HepG2 (cell line): Measurements from ENCODE around the gene CCL17. TPM values are rescaled to one million over a fixed set of nuclear protein-coding genes. Genes with fewer than 3 reads are reported as not detected.

Experiments used
- DNMT1 ChIP-seq: sonication (generic); formaldehyde crosslinking; IDR thresholded peaks from 2 replicates; pipeline ENCODE4 v1.5.1; 2020; ENCODE audit warnings: mild to moderate bottlenecking, missing genetic modification reagents
- ELF3 ChIP-seq: IDR thresholded peaks from 2 replicates; pipeline ENCODE4 v1.6.1; 2016; ENCODE audit warnings: missing genetic modification reagents, missing compliant biosample characterization
- ISX ChIP-seq: sonication (generic); formaldehyde crosslinking; conservative IDR thresholded peaks from 2 replicates; pipeline ENCODE4 v1.5.0; 2020; ENCODE audit warnings: missing genetic modification reagents
- JUND ChIP-seq: sonication (generic); formaldehyde crosslinking; IDR thresholded peaks from 2 replicates; pipeline ENCODE4 v1.8.0; 2022; ENCODE audit warnings: mild to moderate bottlenecking, missing genetic modification reagents
- KAT8 ChIP-seq: IDR thresholded peaks from 2 replicates; pipeline ENCODE4 v1.6.1; 2016; ENCODE audit warnings: missing genetic modification reagents, missing compliant biosample characterization
- LCORL ChIP-seq, 2 experiments: fragments of 450-650 bp in 1 of 2; sonication (generic) in 1 of 2; formaldehyde crosslinking in 1 of 2; IDR thresholded peaks; 2 replicates each; pipeline versions ENCODE4 v1.5.0 to v1.6.1; 2017 to 2020; ENCODE audit warnings: antibody characterized with exemption in 1 of 2, missing genetic modification reagents in 1 of 2
- MTF1 ChIP-seq: sonication (generic); formaldehyde crosslinking; IDR thresholded peaks from 2 replicates; pipeline ENCODE4 v1.5.0; 2020; ENCODE audit warnings: missing genetic modification reagents
- RFXANK ChIP-seq: IDR thresholded peaks from 2 replicates; pipeline ENCODE4 v1.6.1; 2016
- SMYD3 ChIP-seq: sonication (generic); formaldehyde crosslinking; IDR thresholded peaks from 2 replicates; pipeline ENCODE4 v1.8.1; 2023; ENCODE audit warnings: mild to moderate bottlenecking, missing genetic modification reagents
- ZBTB7A ChIP-seq: sonication (generic); formaldehyde crosslinking; IDR thresholded peaks from 2 replicates; pipeline ENCODE4 v1.8.0; 2022; ENCODE audit warnings: mild to moderate bottlenecking, missing genetic modification reagents
- ZC3H13 ChIP-seq: sonication (generic); formaldehyde crosslinking; IDR thresholded peaks from 2 replicates; pipeline ENCODE4 v1.8.1; 2023; ENCODE audit warnings: mild to moderate bottlenecking, missing genetic modification reagents, moderate library complexity
- ZNF296 ChIP-seq: sonication (generic); formaldehyde crosslinking; conservative IDR thresholded peaks from 2 replicates; pipeline ENCODE4 v1.5.0; 2020; ENCODE audit warnings: mild to moderate bottlenecking, missing genetic modification reagents
- ZNF326 ChIP-seq: sonication (generic); formaldehyde crosslinking; IDR thresholded peaks from 2 replicates; pipeline ENCODE4 v1.4.0; 2020; ENCODE audit warnings: missing genetic modification reagents, borderline replicate concordance
- ZNF567 ChIP-seq: sonication (generic); formaldehyde crosslinking; IDR thresholded peaks from 2 replicates; pipeline ENCODE4 v1.8.1; 2023; ENCODE audit warnings: mild to moderate bottlenecking, missing genetic modification reagents, borderline replicate concordance
- ZNF660 ChIP-seq: sonication (generic); formaldehyde crosslinking; IDR thresholded peaks from 2 replicates; pipeline ENCODE4 v1.5.1; 2020; ENCODE audit warnings: mild to moderate bottlenecking, low read depth, missing genetic modification reagents, borderline replicate concordance
- polyA plus RNA-seq, 8 experiments: library from polyadenylated mRNA; depleted of rRNA in 3 of 8; stranded (reverse) in 7 of 8; unstranded in 1 of 8; fragments of >200 nt; fragmentation: Illumina TruSeq in 4 of 8; extraction: Trizol in 4 of 8; gene quantifications; 2 replicates each; pipeline versions ENCODE4 v1.2.1 to v1.2.3, GENCODE V29; 2011 to 2016; ENCODE audit warnings: low read depth in 4 of 8, missing spikeins in 1 of 8, mixed read lengths in 1 of 8; ENCODE audit not compliant: insufficient read depth in 1 of 8
- total RNA-seq, 5 experiments: library from RNA; depleted of rRNA; stranded (reverse); fragments of >200 nt; fragmentation: Illumina TruSeq; extraction: Trizol; gene quantifications; 2 replicates each; pipeline ENCODE4 v1.2.3, GENCODE V29; 2016; ENCODE audit warnings: low read depth in 1 of 5
- TF ChIP-seq, protein P1 (sequence below): sonication (generic); formaldehyde crosslinking; IDR thresholded peaks from 2 replicates; pipeline ENCODE4 v1.8.0; 2022; ENCODE audit warnings: missing genetic modification reagents, mild to moderate bottlenecking, inconsistent platforms, borderline replicate concordance
- TF ChIP-seq, protein P2 (sequence below): sonication (generic); formaldehyde crosslinking; IDR thresholded peaks from 2 replicates; pipeline ENCODE4 v1.5.1; 2020; ENCODE audit warnings: missing genetic modification reagents, mild to moderate bottlenecking, borderline replicate concordance
- TF ChIP-seq, protein P3 (sequence below): IDR thresholded peaks from 2 replicates; pipeline ENCODE4 v1.6.1; 2016; ENCODE audit warnings: mild to moderate bottlenecking
- TF ChIP-seq, protein P4 (sequence below): IDR thresholded peaks from 2 replicates; pipeline ENCODE4 v1.6.1; 2016; ENCODE audit warnings: missing biosample characterization, missing genetic modification reagents, low read depth
- TF ChIP-seq, protein P5 (sequence below): sonication (generic); formaldehyde crosslinking; IDR thresholded peaks from 2 replicates; pipeline ENCODE4 v1.4.0; 2020; ENCODE audit warnings: mild to moderate bottlenecking, missing genetic modification reagents
- TF ChIP-seq, protein P6 (sequence below): sonication (generic); formaldehyde crosslinking; IDR thresholded peaks from 2 replicates; pipeline ENCODE4 v1.5.1; 2020; ENCODE audit warnings: mild to moderate bottlenecking, missing genetic modification reagents, moderate library complexity

CCL17 gene
- total and polyA plus RNA-seq, 2 of the 13 experiments (the other 11 are each of a cell fraction or from before 2014, with no cell fraction given): not detected

DNA sequence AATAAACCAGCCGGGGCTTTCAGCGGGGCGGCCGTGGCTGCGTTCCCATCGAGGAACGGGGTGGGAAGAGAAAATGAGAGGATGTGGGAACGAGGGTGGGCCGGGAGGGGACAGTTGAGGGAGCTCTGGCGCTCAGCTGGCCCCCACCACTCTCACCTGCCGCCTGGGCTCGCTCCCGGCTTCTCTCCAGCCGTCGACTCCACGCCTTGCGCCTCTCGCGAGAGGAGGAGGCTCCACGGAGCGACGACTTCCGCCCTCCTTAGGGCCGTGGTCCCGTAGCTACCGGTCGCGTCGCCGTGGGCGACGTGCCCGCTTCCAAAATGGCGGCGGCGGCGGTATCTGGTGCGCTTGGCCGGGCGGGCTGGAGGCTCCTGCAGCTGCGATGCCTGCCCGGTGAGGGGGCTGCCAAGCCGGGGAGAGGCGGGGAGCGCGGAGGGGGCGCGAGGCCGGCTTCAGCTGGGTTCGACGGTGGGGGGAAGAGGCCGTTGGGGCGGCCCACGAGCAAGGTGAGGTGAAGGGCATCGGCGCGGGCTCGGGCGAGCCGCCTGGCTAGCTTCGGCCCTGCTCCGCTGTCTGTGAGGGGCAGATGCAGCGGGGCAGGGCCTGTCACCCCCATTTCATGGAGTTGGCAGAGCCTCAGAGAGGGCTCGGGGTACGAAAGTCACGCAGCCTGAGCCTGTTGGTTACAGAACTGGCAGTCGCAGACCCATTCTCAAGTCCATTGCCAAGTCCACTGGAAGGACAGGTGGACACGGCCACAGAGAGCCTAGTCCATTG lies 42.8 kb downstream of the CCL17 start, which contains the start of the genes CIAPIN1 and COQ9 (continued):
- TF ChIP-seq, protein P1, sequence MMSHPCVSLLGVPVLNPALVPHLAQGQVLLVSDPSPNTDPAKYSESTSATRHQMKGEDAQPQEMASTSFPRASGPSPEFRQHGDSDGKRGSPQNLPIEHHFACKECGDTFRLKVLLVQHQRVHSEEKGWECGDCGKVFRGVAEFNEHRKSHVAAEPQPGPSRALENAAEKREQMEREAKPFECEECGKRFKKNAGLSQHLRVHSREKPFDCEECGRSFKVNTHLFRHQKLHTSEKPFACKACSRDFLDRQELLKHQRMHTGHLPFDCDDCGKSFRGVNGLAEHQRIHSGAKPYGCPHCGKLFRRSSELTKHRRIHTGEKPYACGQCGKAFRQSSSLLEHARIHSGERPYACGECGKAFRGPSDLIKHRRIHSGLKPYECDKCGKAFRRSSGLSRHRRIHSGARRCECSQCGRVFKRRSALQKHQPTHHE (CRISPR knock-in tag): peak; percentile 63; the same call in 1 of the 2 replicates
- TF ChIP-seq, protein P2, sequence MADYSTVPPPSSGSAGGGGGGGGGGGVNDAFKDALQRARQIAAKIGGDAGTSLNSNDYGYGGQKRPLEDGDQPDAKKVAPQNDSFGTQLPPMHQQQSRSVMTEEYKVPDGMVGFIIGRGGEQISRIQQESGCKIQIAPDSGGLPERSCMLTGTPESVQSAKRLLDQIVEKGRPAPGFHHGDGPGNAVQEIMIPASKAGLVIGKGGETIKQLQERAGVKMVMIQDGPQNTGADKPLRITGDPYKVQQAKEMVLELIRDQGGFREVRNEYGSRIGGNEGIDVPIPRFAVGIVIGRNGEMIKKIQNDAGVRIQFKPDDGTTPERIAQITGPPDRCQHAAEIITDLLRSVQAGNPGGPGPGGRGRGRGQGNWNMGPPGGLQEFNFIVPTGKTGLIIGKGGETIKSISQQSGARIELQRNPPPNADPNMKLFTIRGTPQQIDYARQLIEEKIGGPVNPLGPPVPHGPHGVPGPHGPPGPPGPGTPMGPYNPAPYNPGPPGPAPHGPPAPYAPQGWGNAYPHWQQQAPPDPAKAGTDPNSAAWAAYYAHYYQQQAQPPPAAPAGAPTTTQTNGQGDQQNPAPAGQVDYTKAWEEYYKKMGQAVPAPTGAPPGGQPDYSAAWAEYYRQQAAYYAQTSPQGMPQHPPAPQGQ (CRISPR knock-in tag): no peak
- no peak for TF ChIP-seq LCORL (IDR thresholded peaks at IDR 0.05)
- TF ChIP-seq LCORL (CRISPR knock-in tag; IDR thresholded peaks at IDR 0.05): no peak; the same call in 1 of the 2 replicates
- TF ChIP-seq, protein P3, sequence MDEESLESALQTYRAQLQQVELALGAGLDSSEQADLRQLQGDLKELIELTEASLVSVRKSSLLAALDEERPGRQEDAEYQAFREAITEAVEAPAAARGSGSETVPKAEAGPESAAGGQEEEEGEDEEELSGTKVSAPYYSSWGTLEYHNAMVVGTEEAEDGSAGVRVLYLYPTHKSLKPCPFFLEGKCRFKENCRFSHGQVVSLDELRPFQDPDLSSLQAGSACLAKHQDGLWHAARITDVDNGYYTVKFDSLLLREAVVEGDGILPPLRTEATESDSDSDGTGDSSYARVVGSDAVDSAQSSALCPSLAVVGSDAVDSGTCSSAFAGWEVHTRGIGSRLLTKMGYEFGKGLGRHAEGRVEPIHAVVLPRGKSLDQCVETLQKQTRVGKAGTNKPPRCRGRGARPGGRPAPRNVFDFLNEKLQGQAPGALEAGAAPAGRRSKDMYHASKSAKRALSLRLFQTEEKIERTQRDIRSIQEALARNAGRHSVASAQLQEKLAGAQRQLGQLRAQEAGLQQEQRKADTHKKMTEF: peak; percentile 98
- TF ChIP-seq, protein P4, sequence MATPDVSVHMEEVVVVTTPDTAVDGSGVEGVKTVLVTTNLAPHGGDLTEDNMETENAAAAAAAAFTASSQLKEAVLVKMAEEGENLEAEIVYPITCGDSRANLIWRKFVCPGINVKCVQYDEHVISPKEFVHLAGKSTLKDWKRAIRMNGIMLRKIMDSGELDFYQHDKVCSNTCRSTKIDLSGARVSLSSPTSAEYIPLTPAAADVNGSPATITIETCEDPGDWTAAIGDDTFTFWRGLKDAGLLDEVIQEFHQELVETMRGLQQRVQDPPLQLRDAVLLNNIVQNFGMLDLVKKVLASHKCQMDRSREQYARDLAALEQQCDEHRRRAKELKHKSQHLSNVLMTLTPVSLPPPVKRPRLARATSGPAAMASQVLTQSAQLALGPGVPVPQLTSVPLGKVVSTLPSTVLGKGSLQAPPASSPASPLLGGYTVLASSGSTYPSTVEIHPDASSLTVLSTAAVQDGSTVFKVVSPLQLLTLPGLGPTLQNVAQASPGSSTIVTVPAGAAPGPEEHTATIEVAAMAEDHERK (CRISPR knock-in tag): peak; percentile 98
- peak; percentile 94 for TF ChIP-seq ZNF296 (CRISPR knock-in tag)
- TF ChIP-seq ISX: no peak
- peak; percentile 97 for TF ChIP-seq KAT8 (CRISPR knock-in tag)
- no peak; the same call in 1 of the 2 replicates for TF ChIP-seq SMYD3 (CRISPR knock-in tag)
- peak; percentile 94 for TF ChIP-seq ZC3H13 (CRISPR knock-in tag)
- TF ChIP-seq DNMT1 (CRISPR knock-in tag): peak; percentile 86
- no peak for TF ChIP-seq ZNF660
- TF ChIP-seq RFXANK (CRISPR knock-in tag): peak; percentile 25; the same call in 1 of the 2 replicates
- TF ChIP-seq, protein P5, sequence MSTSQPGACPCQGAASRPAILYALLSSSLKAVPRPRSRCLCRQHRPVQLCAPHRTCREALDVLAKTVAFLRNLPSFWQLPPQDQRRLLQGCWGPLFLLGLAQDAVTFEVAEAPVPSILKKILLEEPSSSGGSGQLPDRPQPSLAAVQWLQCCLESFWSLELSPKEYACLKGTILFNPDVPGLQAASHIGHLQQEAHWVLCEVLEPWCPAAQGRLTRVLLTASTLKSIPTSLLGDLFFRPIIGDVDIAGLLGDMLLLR (CRISPR knock-in tag): peak; percentile 86; the same call in 1 of the 2 replicates
- TF ChIP-seq ELF3 (CRISPR knock-in tag): peak; percentile 83
- TF ChIP-seq ZNF326: no peak
- TF ChIP-seq, protein P6, sequence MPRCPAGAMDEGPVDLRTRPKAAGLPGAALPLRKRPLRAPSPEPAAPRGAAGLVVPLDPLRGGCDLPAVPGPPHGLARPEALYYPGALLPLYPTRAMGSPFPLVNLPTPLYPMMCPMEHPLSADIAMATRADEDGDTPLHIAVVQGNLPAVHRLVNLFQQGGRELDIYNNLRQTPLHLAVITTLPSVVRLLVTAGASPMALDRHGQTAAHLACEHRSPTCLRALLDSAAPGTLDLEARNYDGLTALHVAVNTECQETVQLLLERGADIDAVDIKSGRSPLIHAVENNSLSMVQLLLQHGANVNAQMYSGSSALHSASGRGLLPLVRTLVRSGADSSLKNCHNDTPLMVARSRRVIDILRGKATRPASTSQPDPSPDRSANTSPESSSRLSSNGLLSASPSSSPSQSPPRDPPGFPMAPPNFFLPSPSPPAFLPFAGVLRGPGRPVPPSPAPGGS (CRISPR knock-in tag): peak; percentile 88
- TF ChIP-seq ZBTB7A (CRISPR knock-in tag): no peak
- TF ChIP-seq MTF1 (CRISPR knock-in tag): no peak; the same call in 1 of the 2 replicates
- TF ChIP-seq JUND (CRISPR knock-in tag): no peak
- peak; percentile 90; the same call in 1 of the 2 replicates for TF ChIP-seq ZNF567 (CRISPR knock-in tag)
